ENCODE measurements around the gene TTC8. TPM values are rescaled to one million over a fixed set of nuclear protein-coding genes. Genes with fewer than 3 reads are reported as not detected.

The TTC8 gene
- total and polyA plus RNA-seq, 4 donors, result 7.3 to 11.7 (median 10.4) TPM

GRCh38 chr14:88871429-88871828, 47.0 kb downstream of the TTC8 start:
- whole genome bisulfite sequencing, result 97% methylated on average over 3 of the region's 3 CpGs

DNA sequence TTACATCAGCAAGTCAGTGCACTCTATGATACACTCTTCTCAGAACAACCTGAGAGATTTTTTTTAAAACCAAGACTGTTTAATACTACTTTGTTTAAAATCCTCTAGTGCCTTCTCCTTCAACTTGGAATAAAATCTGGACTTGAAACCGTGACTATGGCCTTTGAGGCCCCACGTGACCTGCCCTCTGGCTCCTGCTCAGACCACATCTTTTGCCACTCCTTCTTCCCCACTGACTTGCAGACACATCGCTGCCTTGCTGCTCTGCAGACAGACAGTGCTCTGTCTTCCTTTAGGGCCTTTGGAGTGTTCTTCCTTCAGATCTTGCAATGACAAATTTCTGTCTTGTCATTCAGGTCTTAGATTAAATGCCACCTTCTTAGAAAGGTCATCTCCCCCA, 48.5 kb downstream of the TTC8 start:
- no peak overlapping the region for H3K4me3 ChIP-seq (ENCODE audit: low read depth in 1 of 3, low read length in 3 of 3)
- H3K36me3 ChIP-seq (ENCODE audit: control insufficient read depth in 4 of 4, insufficient read depth in 3 of 4, low read depth in 1 of 4, low read length in 3 of 4), result peaks cover 5 to 23% (median 14%) of the 10 kb centered on the region in 4 donors
- H3K4me1 ChIP-seq (ENCODE audit: control insufficient read depth in 4 of 4, insufficient read depth in 4 of 4, low read length in 3 of 4), result no peaks in the 10 kb centered on the region
- H3K9ac ChIP-seq (ENCODE audit: low read depth in 1 of 2, low read length in 2 of 2), result no peak overlapping the region
- no peak for DNase-seq (ENCODE audit: low spot score)
- WGBS, result 90% methylated on average over 3 of the region's 3 CpGs
- H3K27me3 ChIP-seq (ENCODE audit: control insufficient read depth in 4 of 4, insufficient read depth in 4 of 4, low read length in 3 of 4), result no peaks in the 10 kb centered on the region
- H3K9me3 ChIP-seq (ENCODE audit: control insufficient read depth in 4 of 4, low read length in 3 of 4), result no peaks in the 10 kb centered on the region
- no peak overlapping the region for H3K27ac ChIP-seq (ENCODE audit: low read depth in 1 of 2, low read length in 2 of 2)
- no peak for TF ChIP-seq RXRA (IDR thresholded peaks at IDR 0.05)
- TF ChIP-seq YY1 (IDR thresholded peaks at IDR 0.05), result no peak
- TF ChIP-seq, protein P1, sequence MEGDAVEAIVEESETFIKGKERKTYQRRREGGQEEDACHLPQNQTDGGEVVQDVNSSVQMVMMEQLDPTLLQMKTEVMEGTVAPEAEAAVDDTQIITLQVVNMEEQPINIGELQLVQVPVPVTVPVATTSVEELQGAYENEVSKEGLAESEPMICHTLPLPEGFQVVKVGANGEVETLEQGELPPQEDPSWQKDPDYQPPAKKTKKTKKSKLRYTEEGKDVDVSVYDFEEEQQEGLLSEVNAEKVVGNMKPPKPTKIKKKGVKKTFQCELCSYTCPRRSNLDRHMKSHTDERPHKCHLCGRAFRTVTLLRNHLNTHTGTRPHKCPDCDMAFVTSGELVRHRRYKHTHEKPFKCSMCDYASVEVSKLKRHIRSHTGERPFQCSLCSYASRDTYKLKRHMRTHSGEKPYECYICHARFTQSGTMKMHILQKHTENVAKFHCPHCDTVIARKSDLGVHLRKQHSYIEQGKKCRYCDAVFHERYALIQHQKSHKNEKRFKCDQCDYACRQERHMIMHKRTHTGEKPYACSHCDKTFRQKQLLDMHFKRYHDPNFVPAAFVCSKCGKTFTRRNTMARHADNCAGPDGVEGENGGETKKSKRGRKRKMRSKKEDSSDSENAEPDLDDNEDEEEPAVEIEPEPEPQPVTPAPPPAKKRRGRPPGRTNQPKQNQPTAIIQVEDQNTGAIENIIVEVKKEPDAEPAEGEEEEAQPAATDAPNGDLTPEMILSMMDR (IDR thresholded peaks at IDR 0.05; ENCODE audit: low read depth, low read length, missing input control), result no peak
- no peak for TF ChIP-seq HNF4G (IDR thresholded peaks at IDR 0.05)
- TF ChIP-seq, protein P2, sequence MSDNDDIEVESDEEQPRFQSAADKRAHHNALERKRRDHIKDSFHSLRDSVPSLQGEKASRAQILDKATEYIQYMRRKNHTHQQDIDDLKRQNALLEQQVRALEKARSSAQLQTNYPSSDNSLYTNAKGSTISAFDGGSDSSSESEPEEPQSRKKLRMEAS (IDR thresholded peaks at IDR 0.05), result no peak
- TF ChIP-seq, protein P3, sequence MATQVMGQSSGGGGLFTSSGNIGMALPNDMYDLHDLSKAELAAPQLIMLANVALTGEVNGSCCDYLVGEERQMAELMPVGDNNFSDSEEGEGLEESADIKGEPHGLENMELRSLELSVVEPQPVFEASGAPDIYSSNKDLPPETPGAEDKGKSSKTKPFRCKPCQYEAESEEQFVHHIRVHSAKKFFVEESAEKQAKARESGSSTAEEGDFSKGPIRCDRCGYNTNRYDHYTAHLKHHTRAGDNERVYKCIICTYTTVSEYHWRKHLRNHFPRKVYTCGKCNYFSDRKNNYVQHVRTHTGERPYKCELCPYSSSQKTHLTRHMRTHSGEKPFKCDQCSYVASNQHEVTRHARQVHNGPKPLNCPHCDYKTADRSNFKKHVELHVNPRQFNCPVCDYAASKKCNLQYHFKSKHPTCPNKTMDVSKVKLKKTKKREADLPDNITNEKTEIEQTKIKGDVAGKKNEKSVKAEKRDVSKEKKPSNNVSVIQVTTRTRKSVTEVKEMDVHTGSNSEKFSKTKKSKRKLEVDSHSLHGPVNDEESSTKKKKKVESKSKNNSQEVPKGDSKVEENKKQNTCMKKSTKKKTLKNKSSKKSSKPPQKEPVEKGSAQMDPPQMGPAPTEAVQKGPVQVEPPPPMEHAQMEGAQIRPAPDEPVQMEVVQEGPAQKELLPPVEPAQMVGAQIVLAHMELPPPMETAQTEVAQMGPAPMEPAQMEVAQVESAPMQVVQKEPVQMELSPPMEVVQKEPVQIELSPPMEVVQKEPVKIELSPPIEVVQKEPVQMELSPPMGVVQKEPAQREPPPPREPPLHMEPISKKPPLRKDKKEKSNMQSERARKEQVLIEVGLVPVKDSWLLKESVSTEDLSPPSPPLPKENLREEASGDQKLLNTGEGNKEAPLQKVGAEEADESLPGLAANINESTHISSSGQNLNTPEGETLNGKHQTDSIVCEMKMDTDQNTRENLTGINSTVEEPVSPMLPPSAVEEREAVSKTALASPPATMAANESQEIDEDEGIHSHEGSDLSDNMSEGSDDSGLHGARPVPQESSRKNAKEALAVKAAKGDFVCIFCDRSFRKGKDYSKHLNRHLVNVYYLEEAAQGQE (IDR thresholded peaks at IDR 0.05), result no peak
- no peak for TF ChIP-seq FOXA1 (IDR thresholded peaks at IDR 0.05)
- no peak for TF ChIP-seq NR2F2 (IDR thresholded peaks at IDR 0.05)
- TF ChIP-seq HNF4A (conservative IDR thresholded peaks at IDR 0.05), result no peak
- TF ChIP-seq, protein P4, sequence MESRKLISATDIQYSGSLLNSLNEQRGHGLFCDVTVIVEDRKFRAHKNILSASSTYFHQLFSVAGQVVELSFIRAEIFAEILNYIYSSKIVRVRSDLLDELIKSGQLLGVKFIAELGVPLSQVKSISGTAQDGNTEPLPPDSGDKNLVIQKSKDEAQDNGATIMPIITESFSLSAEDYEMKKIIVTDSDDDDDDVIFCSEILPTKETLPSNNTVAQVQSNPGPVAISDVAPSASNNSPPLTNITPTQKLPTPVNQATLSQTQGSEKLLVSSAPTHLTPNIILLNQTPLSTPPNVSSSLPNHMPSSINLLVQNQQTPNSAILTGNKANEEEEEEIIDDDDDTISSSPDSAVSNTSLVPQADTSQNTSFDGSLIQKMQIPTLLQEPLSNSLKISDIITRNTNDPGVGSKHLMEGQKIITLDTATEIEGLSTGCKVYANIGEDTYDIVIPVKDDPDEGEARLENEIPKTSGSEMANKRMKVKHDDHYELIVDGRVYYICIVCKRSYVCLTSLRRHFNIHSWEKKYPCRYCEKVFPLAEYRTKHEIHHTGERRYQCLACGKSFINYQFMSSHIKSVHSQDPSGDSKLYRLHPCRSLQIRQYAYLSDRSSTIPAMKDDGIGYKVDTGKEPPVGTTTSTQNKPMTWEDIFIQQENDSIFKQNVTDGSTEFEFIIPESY (IDR thresholded peaks at IDR 0.05), result no peak
- no peak for TF ChIP-seq JUND (IDR thresholded peaks at IDR 0.05)
- TF ChIP-seq EGR1 (IDR thresholded peaks at IDR 0.05; ENCODE audit: low read depth in 2 of 2), result no peak

More at GRCh38 chr14:88871429-88871828, 47.0 kb downstream of the TTC8 start:
- H3K4me3 ChIP-seq (ENCODE audit: low read depth in 1 of 3, low read length in 3 of 3), result no peak overlapping the region
- TF ChIP-seq, protein P5, sequence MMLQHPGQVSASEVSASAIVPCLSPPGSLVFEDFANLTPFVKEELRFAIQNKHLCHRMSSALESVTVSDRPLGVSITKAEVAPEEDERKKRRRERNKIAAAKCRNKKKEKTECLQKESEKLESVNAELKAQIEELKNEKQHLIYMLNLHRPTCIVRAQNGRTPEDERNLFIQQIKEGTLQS (IDR thresholded peaks at IDR 0.05), result no peak
- TF ChIP-seq, protein P2 (IDR thresholded peaks at IDR 0.05), result no peak
- TF ChIP-seq, protein P4 (IDR thresholded peaks at IDR 0.05), result no peak
- TF ChIP-seq FOXA1 (IDR thresholded peaks at IDR 0.05), result no peak
- TF ChIP-seq, protein P3 (IDR thresholded peaks at IDR 0.05), result no peak
- no peak for TF ChIP-seq GABPA (IDR thresholded peaks at IDR 0.05 in 1 of 2, conservative IDR thresholded peaks at IDR 0.05 in 1 of 2)
- no peak for TF ChIP-seq TAF1 (conservative IDR thresholded peaks at IDR 0.05)
- DNase-seq (ENCODE audit: low spot score), result no peak
- no peaks in the 10 kb centered on the region for H3K4me1 ChIP-seq (ENCODE audit: control insufficient read depth in 4 of 4, insufficient read depth in 4 of 4, low read length in 3 of 4)
- no peak overlapping the region for H3K27ac ChIP-seq (ENCODE audit: low read depth in 1 of 2, low read length in 2 of 2)
- no peaks in the 10 kb centered on the region for H3K27me3 ChIP-seq (ENCODE audit: control insufficient read depth in 4 of 4, insufficient read depth in 4 of 4, low read length in 3 of 4)
- H3K9ac ChIP-seq (ENCODE audit: low read depth in 1 of 2, low read length in 2 of 2), result no peak overlapping the region
- H3K36me3 ChIP-seq (ENCODE audit: control insufficient read depth in 4 of 4, insufficient read depth in 3 of 4, low read depth in 1 of 4, low read length in 3 of 4), result peaks cover 5 to 19% (median 11%) of the 10 kb centered on the region in 4 donors
- H3K9me3 ChIP-seq (ENCODE audit: control insufficient read depth in 4 of 4, low read length in 3 of 4), result no peaks in the 10 kb centered on the region

Measured in liver (tissue), 9 donors.